NCI-H524 (cell line): Measurements from ENCODE around the gene KDM2B.

ENCODE experiments used
- DNase-seq, 2 experiments: peaks; one replicate each; lab custom pipeline; 2025; lab: John Stamatoyannopoulos, UW

The KDM2B gene

DNA sequence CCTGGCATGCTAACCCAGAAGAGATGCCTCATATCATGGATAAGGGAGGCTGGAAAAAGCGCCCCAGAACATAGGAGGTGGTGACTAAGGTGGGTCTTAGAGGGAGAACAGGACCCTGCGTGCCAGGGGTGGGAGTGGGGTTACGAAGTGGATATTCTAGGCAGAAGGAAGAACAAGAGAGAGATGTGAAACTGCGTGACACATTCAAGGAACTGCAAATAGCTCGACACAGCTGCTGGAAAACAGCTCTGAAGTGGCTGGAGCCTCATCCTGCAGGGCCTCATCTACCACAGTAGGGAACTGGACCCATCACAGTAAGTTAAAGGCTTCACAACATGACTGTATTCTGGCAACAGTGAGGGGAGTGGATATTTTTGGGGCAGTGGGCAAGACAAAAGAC, 119.8 kb downstream of the KDM2B start:
- DNase-seq = no peak

DNA sequence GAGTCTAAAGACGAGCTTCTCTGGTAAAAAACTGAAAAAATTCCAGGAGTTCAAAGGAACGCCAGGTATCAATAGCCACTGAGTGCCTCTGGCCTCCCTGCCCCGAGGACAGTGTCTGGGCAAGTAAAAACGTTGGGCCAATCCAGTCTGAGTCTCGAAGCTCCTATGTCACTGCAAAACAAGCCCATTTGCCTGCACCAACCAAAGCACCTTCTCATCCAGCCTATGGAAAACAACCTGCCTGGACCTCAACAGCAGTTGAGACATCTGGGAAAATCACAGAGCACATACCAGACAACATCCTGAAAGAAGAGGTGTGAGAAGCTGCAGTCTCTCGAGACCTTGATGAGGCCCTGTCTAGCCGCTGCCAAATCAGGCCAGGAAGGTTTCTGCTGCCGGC, 124.3 kb downstream of the KDM2B start:
- no peak for DNase-seq

- no peak for DNase-seq
Observed at GRCh38 chr12:121455766-121456420, 124.9 kb downstream of the KDM2B start.

GRCh38 chr12:121454921-121455320, 125.9 kb downstream of the KDM2B start:
- no peak for DNase-seq

DNA sequence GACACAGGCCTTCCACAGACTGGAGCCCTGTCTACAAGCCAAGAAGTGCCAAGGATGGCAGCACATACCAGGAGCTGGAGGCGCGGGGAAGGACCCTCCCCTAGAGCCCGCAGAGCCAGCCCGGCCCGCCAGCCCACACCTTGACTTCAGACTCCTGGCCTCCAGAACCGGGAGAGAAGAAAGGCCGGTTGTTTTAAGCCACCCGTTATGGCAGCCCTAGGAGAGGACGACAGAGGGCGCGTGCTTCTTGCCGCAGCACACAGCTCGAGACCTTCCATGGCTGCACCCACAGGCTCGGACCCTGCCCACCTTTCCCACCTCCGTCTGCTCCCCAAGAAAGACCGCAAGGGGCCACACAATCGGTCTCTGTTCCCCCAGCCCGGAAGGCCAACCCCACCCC, 127.2 kb downstream of the KDM2B start:
- no peak for DNase-seq

- DNase-seq = no peak
Observed at GRCh38 chr12:121452985-121453360, 127.8 kb downstream of the KDM2B start.

DNA sequence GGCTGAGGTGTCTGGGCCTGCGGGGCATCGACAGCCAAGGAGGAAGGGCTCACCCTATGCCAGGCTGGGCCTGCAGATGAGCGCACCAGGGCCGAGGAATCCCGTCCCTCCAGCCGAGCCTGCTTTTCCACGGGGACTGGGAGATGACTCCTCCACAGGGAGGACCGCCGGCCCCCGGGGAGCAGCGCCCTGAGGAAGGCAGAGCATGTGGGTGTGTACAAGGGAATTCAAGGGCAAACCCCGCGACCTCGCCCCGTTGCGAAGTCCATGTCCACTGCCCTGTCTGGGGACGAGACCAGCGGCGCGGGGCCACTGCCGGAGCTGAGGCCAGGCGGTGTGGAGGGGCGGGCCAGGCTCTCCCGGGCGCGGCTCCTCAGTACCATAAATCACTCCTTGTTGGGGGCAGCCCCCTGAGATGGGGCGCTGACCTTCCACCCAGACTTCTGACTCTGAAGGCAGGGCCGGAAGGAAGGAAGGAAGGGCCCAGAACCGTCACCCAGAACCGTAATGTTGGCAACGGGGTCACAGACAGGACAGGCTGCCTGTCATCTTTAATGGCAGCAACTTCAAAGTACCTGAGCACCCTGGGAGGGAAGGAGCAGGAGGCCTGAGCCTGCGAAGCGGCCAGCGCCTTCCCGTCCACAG, 128.4 kb downstream of the KDM2B start:
- DNase-seq = no peak

DNA sequence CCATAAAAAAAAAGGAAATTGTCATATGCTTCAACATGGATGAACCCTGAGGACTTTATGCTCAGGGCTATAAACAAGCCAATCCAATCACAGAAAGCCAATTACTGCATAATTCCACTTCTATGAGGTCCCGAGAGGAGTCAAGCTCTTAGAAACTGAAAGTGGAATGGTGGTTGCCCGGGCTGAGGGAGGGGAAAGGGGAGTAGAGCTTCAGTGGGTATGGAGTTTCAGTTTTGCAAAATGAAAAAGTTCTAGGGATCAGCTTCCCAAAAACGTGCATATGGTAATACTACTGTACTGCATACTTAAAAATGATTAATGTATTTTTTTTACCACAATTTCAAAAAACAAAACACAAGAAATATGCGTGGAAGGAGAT, 128.9 kb downstream of the KDM2B start:
- DNase-seq = no peak

GRCh38 chr12:121448771-121449315, 132.0 kb downstream of the KDM2B start:
- DNase-seq = peak; percentile 29 to 72

DNA sequence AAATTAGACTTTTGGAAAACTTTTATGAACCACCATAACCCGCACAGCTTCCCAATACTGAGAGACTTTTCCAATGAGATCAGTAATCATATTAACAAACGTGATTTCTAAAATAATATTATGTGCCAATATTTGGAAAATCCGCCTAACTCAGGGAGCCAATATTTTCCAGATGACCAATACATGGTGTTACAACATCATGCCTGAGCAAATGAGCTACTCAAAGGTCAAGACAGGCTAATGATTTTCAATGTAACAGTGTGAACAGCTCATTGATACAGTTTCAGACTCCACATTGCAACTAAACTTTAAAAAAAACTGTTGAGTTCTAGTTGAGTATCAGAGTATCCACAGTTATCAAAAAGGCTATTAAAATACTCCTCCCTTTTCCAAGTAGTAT, 134.1 kb downstream of the KDM2B start:
- DNase-seq = no peak

- DNase-seq = no peak
Observed at GRCh38 chr12:121444842-121445202, 136.0 kb downstream of the KDM2B start.

DNA sequence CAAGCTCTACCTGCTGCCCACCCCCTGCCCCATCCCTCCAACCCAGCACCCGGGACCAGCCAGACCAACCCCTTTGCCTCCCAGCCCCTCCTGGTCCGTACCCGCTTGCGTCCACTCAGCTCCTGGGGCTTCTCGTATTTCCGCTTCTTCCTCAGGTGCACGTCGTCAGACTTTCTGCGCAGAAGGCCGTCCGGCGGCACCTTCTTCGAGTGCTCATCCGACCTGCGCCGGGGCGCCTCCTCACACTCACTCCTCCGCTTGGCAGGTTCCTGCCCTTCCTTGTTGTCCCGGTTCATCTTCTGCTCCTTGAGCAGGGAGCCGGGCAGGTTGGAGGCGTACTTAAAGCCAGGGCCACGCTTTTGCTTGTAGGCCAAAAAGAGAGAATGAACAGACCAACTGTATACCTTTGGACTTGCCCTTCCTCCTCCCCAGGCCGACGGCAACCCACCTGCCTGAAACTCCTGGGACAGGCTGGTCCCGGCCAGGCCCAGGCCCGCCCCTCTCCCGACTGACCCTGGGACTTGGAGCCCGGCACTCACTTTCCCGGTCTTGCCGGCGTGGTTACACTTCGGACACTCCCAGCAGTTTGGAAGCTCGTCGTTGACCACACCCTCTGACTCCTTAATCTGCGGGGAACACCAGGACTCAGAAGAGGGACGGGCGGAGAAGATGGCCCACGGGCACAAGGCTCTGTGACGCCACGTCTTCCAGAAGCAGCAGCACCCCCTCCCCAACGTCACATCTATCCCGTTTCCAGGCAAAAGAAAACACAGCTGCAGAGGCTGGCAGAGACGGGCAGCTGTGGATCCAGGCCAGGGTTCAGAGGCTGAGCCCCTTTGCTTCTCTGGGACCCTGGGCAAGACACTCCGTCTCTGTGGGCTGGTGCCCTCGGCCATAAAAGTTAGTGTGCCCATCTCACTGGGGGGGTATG, 136.6 kb downstream of the KDM2B start:
- DNase-seq = no peak

DNA sequence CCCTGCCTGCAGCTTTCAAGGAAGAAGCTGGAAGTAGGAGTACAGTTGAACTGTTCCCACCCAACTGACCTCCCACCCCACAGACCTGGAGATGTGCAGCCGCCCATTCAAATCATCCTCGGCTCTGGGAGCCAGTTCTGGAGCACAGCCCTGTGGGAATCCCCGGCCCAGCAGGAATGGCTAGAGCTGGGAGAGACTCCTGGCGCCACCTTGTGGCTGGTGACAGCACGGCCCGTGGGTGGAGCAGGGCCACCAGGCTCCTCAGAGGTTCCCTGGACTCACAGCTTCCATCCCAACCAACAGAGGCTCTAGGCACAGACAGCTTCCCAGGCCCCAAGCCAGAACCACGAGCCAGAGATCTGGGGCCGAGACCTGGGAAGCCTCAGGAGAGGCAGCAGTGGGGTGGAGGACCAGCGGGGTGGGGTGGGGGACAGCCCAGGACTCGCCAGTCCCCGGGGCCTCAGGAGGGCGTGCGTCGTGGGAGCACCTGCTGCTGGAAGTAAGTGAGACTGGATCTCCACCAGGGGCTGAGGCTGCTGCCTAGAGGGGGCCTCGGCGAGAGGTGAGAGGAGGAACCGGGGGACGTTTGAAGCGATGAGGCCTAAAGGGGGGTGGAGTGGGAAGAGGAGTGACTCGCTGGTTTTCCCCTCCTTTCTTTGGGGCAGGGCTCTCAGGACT, 137.5 kb downstream of the KDM2B start:
- peak in 1 of 2 experiments; percentile 61 for DNase-seq

GRCh38 chr12:121442028-121442948, 138.5 kb downstream of the KDM2B start:
- no peak for DNase-seq

GRCh38 chr12:121441555-121441954, 139.3 kb downstream of the KDM2B start:
- peak in 1 of 2 experiments; percentile 8 for DNase-seq

DNA sequence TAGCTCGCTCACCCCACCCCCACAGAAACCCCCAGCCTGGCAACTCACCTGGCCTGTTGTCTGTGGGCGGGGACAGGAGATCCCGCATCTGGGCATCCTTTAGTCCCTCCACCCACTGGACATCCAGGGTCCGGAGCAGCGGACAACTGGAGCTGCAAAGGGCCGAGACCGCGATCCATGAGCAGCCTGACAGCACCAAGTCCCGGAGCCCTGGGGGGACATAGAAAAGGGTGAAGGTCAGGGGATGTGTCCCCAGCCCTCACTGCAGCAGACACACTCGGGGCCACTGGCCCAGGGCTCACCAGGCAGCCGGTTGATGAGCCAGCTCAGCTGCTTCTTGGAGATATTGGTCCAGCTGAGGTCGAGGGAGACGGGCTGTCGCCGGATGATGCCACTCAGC, 140.1 kb downstream of the KDM2B start:
- DNase-seq = no peak

GRCh38 chr12:121439715-121440114, 141.1 kb downstream of the KDM2B start:
- DNase-seq = no peak

DNA sequence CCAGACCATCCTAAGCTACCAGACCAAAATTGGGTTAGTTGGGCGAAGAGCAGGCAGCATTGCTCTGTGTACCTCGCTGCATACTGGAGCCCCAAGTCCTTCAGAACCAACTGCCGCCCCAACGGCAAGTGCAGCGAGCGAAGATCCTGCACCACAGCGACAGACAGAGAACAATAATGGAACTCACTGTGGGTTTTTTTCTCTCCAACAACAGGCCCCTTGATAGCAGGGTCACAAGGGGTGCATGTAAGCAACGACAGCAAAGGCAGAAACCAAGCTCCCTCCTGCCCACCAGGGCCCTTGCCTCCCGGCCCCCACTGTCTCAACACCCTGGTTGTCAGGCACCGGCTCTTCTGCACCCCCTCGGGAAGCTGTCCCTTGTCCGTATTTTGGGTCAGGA, 141.9 kb downstream of the KDM2B start:
- no peak for DNase-seq

DNA sequence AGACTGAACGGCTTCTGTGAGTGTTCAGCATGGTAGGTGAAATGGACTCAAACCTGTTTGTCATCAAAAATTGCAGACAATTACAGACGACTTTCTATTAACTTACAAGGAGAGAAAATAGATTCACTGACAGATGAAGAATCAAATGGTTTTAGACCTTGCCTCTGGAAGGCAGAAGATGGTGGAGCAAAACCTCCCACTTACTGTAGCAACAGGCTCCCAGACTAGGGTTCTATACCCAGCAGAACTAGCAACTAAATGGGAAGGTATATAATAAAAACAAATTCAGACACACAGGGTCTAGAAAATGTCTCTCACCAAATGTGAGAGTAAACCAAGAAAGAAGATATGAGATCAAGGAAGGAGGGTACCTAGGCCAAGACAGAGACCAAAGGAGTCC, 144.1 kb downstream of the KDM2B start:
- DNase-seq = no peak

GRCh38 chr12:121432740-121433480, 147.9 kb downstream of the KDM2B start:
- DNase-seq = no peak
